Measurements from ENCODE around the gene LRRC17.

LRRC17 gene

GRCh38 chr7:102978284-102978683, 65.5 kb downstream of the LRRC17 start:
- H3K27me3 ChIP-seq: no peaks in the 10 kb centered on the region
- no peaks in the 10 kb centered on the region for H3K36me3 ChIP-seq
- no peak for TF ChIP-seq CTCF (IDR thresholded peaks at IDR 0.05)
- H3K27ac ChIP-seq: peak overlapping the region; percentile 42 to 68
- no peaks in the 10 kb centered on the region for H3K9me3 ChIP-seq
- intact Hi-C loops (cut with DNase I; ENCODE audit: low total_unique reads): no loop called here
- DNase-seq: peak; percentile 68 to 91
- H3K4me1 ChIP-seq: peaks cover 0 to 17% (median 2%) of the 10 kb centered on the region in 4 donors
- no peak overlapping the region for H3K4me3 ChIP-seq

DNA sequence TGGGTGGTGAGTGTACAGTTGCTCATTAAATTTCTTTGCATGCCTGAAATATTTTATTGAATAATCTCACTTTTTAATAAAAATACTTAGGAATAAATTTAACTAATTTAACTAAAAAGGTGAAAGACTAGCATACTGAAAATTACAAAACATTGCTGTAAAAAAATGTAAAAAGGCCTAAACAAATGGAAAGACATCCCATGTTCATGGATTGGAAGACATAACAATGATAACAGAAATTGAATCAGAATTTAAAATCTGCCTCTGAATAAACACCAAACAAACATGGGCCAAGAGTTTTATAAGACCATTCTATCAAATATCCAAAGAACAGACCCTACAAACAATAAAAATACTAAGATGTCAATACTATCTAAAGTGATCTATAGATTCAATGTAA, 66.9 kb downstream of the LRRC17 start:
- TF ChIP-seq CTCF (IDR thresholded peaks at IDR 0.05): no peak
- intact Hi-C loops (cut with DNase I; ENCODE audit: low total_unique reads): no loop called here
- Histone ChIP-seq H3K4me1 (peaks cover 0 to 21% (median 2%) of the 10 kb centered on the region in 4 donors), H3K27me3 (no peaks in the 10 kb centered on the region), H3K4me3 (no peak overlapping the region), H3K27ac (no peak overlapping the region), H3K9me3 (no peaks in the 10 kb centered on the region), H3K36me3 (no peaks in the 10 kb centered on the region)
- no peak for DNase-seq

DNA sequence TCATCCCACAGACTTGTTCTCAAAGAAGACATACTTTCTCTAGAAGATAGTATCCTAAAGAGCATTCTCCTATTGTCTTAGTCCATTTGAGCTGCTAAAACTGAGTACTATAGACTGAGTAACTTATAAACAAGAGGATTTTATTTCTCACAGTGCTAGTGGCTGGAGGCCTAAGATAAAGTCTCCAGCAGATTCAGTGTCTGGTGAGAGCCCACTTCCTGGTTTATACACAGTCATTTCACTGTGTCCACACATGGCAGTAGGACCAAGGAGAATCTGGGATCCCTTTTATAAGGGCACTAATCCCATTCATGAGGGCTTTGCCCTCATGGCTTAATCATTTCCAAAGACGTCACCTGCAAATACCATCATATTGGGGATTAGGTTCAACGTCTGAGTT, 68.7 kb downstream of the LRRC17 start:
- no peaks in the 10 kb centered on the region for H3K36me3 ChIP-seq
- intact Hi-C loops (cut with DNase I; ENCODE audit: low total_unique reads): no loop called here
- H3K9me3 ChIP-seq: no peaks in the 10 kb centered on the region
- no peak for TF ChIP-seq CTCF (IDR thresholded peaks at IDR 0.05)
- no peak overlapping the region for H3K4me3 ChIP-seq
- H3K27me3 ChIP-seq: no peaks in the 10 kb centered on the region
- no peak for DNase-seq
- peaks cover 0 to 39% (median 19%) of the 10 kb centered on the region in 4 donors for H3K4me1 ChIP-seq
- no peak overlapping the region for H3K27ac ChIP-seq

DNA sequence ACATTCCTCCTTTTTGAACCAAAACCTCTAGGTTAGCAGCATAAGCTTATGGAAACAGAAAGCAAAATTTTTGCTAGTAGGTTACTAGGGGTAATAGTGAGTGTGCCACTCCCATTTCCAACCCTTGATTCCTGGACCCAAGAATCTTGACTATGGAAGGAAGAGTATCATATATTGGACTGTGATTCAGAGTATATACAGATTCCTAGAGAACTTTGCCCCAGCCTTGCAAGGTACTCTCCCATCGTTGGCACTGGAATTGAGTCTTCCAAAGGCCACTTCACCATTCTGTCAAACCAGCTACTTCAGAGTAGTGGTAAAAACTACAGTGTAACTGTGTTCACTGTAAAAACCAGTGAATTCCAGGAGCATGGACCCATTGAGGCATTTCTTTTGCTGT, 69.4 kb downstream of the LRRC17 start:
- Histone ChIP-seq H3K4me1 (peaks cover 0 to 41% (median 19%) of the 10 kb centered on the region in 4 donors), H3K4me3 (no peak overlapping the region), H3K27me3 (no peaks in the 10 kb centered on the region), H3K9me3 (no peaks in the 10 kb centered on the region), H3K36me3 (no peaks in the 10 kb centered on the region), H3K27ac (no peak overlapping the region)
- intact Hi-C loops (cut with DNase I; ENCODE audit: low total_unique reads): no loop called here
- no peak for TF ChIP-seq CTCF (IDR thresholded peaks at IDR 0.05)
- no peak for DNase-seq

DNA sequence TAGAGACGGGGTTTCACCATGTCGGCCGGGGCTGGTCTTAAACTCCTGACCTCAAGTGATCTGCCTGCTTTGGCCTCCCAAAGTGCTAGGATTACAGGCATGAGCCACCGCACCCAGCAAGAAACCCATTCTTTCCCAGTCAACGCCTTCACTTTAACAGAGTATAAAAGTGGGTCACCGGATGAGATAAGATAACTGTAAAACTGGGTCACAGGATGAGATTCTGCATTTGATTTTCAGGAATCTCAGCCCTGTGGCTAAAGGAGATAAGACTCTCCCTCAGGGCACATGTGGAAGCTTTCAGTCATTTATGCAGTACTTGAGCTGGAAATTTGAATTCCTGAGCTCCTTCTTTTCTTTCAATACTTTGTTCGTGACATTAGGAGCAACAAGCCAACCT, 70.8 kb downstream of the LRRC17 start:
- H3K27me3 ChIP-seq: no peaks in the 10 kb centered on the region
- peaks cover 0 to 39% (median 18%) of the 10 kb centered on the region in 4 donors for H3K4me1 ChIP-seq
- peak overlapping the region in 1 of 2 donors; percentile 62 for H3K27ac ChIP-seq
- intact Hi-C loops (cut with DNase I; ENCODE audit: low total_unique reads): no loop called here
- no peak for TF ChIP-seq CTCF (IDR thresholded peaks at IDR 0.05)
- no peak for DNase-seq
- H3K4me3 ChIP-seq: no peak overlapping the region
- H3K9me3 ChIP-seq: no peaks in the 10 kb centered on the region
- no peaks in the 10 kb centered on the region for H3K36me3 ChIP-seq

- Histone ChIP-seq H3K4me3 (no peak overlapping the region), H3K36me3 (no peaks in the 10 kb centered on the region), H3K4me1 (peaks cover 0 to 53% (median 24%) of the 10 kb centered on the region in 4 donors), H3K27me3 (no peaks in the 10 kb centered on the region), H3K9me3 (no peaks in the 10 kb centered on the region), H3K27ac (peak overlapping the region; percentile 62 to 63)
- intact Hi-C loops (cut with DNase I; ENCODE audit: low total_unique reads): no loop called here
- no peak for TF ChIP-seq CTCF (IDR thresholded peaks at IDR 0.05)
- DNase-seq: no peak
These were observed 72.5 kb downstream of the LRRC17 start for GRCh38 chr7:102985176-102985783.
